Mesodermal cell (in vitro differentiated cells): ENCODE data around the gene PGR.
"Not testable (repeated sequence)": the region's sequence is repeated elsewhere in the genome, so short reads cannot be mapped to it uniquely, and the experiment has no call there.

ENCODE experiments used
- H3K27ac ChIP-seq: 2 replicates; pipeline ENCODE4 v1.7.0; 2013; ENCODE audit warnings: mild to moderate bottlenecking, low read depth, low read length, moderate library complexity; ENCODE audit not compliant: severe bottlenecking
- H3K36me3 ChIP-seq: 2 replicates; pipeline ENCODE4 v1.7.1; 2013; ENCODE audit warnings: mild to moderate bottlenecking, low read length, moderate library complexity; ENCODE audit not compliant: control insufficient read depth, insufficient read depth
- H3K4me1 ChIP-seq: one replicate; pipeline ENCODE4 v1.7.1; 2013; ENCODE audit warnings: mild to moderate bottlenecking, low read length; ENCODE audit not compliant: insufficient read depth, control insufficient read depth, poor library complexity, severe bottlenecking
- H3K4me3 ChIP-seq: 2 replicates; pipeline ENCODE4 v1.7.0; 2013; ENCODE audit warnings: low read length, control low read depth, mild to moderate bottlenecking; ENCODE audit not compliant: insufficient read depth, poor library complexity, severe bottlenecking; ENCODE audit errors: extremely low read depth
- H3K9me3 ChIP-seq: 2 replicates; pipeline ENCODE4 v1.7.1; 2013; ENCODE audit warnings: mild to moderate bottlenecking, low read length, moderate library complexity; ENCODE audit not compliant: control insufficient read depth
- WGBS, 2 experiments: methylation state at CpG; one replicate each; pipeline ENCODE4 v1.1.5; 2013; ENCODE audit warnings: missing lambda C conversion rate in 2 of 2; ENCODE audit not compliant: insufficient coverage in 2 of 2; 5-methylcytosine and 5-hydroxymethylcytosine counted together

PGR gene

GRCh38 chr11:101035872-101036271, 93.7 kb downstream of the PGR start:
- H3K36me3 ChIP-seq = no peaks in the 10 kb centered on the region
- H3K9me3 ChIP-seq = no peaks in the 10 kb centered on the region
- H3K27ac ChIP-seq = no peak overlapping the region
- no CpG with 5 or more reads among the region's 1 CpG for WGBS, 2 experiments
- no peaks in the 10 kb centered on the region for H3K4me1 ChIP-seq
- no peak overlapping the region for H3K4me3 ChIP-seq

- H3K9me3 ChIP-seq = no peaks in the 10 kb centered on the region
- no peaks in the 10 kb centered on the region for H3K4me1 ChIP-seq
- no peaks in the 10 kb centered on the region for H3K36me3 ChIP-seq
- WGBS, 2 experiments = 86 to 98% methylated on average over 4 of the region's 4 CpGs
- H3K27ac ChIP-seq = no peak overlapping the region
- H3K4me3 ChIP-seq = no peak overlapping the region
Measured at GRCh38 chr11:101034076-101034475, 95.5 kb downstream of the PGR start.

DNA sequence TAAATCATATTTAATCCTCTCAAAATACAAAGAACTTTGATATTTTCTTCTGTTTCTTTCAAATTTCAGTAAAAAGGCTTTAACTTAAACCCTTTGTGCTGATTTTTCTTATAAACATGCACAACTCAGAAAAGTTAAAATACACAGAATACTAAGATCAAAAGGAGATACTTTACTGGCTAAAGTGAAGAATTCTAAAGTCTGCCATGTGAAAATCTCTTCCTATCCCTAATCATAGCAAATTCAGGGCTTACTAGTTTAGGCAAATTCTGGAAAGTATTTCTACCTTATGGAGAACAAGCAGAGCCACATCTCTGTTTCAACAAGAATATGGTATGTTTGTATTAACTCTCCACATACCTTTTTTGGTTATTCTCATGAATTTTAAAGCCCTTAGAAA, 96.6 kb downstream of the PGR start:
- no peaks in the 10 kb centered on the region for H3K9me3 ChIP-seq
- H3K27ac ChIP-seq = no peak overlapping the region
- no peak overlapping the region for H3K4me3 ChIP-seq
- no peaks in the 10 kb centered on the region for H3K36me3 ChIP-seq
- no peaks in the 10 kb centered on the region for H3K4me1 ChIP-seq

GRCh38 chr11:101031713-101032112, 97.9 kb downstream of the PGR start:
- Histone ChIP-seq H3K9me3 (no peaks in the 10 kb centered on the region), H3K27ac (no peak overlapping the region), H3K4me3 (no peak overlapping the region), H3K4me1 (no peaks in the 10 kb centered on the region), H3K36me3 (no peaks in the 10 kb centered on the region)
- 80% methylated on average over 1 of the region's 3 CpGs; no CpG with 5 or more reads in 1 of the 2 experiments for WGBS, 2 experiments

DNA sequence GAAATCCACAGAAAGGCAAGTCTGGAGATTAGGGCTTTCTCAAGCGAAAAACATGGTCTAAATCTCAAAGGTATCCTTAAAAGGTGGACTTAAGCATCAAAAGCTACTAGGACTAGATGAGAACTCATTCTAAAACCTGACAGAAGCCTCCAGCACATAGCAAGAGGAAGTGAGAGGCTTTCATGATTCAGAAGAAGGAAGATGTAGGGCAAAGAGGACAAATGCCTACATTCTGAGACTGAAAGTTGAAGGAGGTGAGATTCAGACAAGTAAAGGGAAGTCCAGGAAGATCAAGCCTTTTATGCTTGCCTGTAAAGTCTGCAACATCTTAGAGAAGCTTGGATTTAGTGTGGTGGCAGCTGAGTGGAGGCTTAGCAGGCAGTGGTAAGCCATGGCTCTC, 98.9 kb downstream of the PGR start:
- Histone ChIP-seq H3K9me3 (no peaks in the 10 kb centered on the region), H3K4me1 (no peaks in the 10 kb centered on the region), H3K27ac (no peak overlapping the region), H3K4me3 (no peak overlapping the region), H3K36me3 (no peaks in the 10 kb centered on the region)
- 40 to 100% methylated on average over 1 of the region's 1 CpG for WGBS, 2 experiments

DNA sequence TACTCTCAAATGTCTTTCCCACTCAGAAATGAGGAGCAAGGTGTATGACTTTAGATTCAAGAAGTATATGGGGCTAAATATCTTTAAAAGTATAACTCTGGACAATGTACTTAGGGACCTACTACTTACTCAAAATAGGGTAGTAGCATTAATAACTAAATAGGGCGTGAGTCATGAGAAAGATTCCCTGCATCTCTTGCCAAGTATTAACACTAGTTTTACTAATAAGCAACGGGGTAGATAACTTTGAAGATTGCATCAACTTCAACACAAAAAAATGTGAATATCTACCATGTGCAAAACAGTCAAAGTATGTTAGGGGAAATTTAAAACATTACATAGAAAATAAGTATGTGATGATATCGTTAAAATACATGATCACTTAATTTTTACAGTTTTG, 99.6 kb downstream of the PGR start:
- Histone ChIP-seq H3K4me1 (no peaks in the 10 kb centered on the region), H3K36me3 (no peaks in the 10 kb centered on the region), H3K9me3 (no peaks in the 10 kb centered on the region), H3K4me3 (no peak overlapping the region), H3K27ac (no peak overlapping the region)
- WGBS, 2 experiments = no CpG with 5 or more reads among the region's 3 CpGs

DNA sequence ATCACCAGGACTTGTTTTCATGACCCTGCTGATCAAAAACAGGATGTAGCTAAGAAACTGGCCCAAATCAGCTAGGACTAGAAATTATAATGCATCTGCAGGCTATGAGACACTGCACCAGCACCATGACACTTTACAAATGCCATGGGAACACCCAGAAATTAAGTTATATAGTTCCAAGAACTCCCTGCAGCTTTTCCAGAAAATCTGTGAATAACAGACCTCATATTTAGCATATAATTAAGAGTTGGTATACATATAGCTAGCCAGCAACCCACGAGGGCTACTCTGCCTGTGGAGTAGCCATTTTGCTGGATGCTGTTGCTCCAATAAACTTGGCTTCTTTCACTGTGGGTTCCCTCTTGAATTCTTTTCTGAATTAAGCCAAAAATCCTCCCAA, 101.0 kb downstream of the PGR start:
- H3K9me3 ChIP-seq = no peaks in the 10 kb centered on the region

GRCh38 chr11:101022256-101022655, 107.4 kb downstream of the PGR start:
- Histone ChIP-seq H3K4me1 (no peaks in the 10 kb centered on the region), H3K4me3 (no peak overlapping the region), H3K9me3 (no peaks in the 10 kb centered on the region), H3K36me3 (no peaks in the 10 kb centered on the region), H3K27ac (no peak overlapping the region)

More for the DNA sequence above, 101.0 kb downstream of the PGR start:
- no peak overlapping the region for H3K27ac ChIP-seq
- 57% methylated on average over 1 of the region's 1 CpG; no CpG with 5 or more reads in 1 of the 2 experiments for WGBS, 2 experiments
- H3K4me1 ChIP-seq = no peaks in the 10 kb centered on the region
- no peaks in the 10 kb centered on the region for H3K36me3 ChIP-seq
- no peak overlapping the region for H3K4me3 ChIP-seq

DNA sequence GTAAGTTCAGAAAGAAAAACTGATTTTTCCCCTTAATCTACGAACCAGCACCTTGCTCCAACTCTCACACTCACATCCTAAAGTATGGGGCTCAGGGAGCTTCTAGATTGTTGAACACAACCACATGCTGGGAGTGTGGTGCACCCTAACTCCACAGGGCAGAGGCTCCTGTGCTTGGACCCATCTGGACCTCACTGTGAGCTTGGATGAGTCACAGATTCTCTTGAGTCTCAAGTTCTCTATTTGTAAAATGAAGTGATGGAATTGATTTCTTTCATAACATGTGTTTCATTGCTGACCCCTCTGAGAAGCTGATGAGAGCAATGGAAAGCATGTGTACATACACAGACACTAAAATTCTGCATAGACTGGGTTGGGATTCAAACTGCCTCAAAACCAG, 109.7 kb downstream of the PGR start:
- Histone ChIP-seq H3K4me3 (no peak overlapping the region), H3K36me3 (no peaks in the 10 kb centered on the region), H3K4me1 (no peaks in the 10 kb centered on the region), H3K9me3 (no peaks in the 10 kb centered on the region), H3K27ac (no peak overlapping the region)
- 89 to 100% methylated on average over 1 of the region's 1 CpG for WGBS, 2 experiments

DNA sequence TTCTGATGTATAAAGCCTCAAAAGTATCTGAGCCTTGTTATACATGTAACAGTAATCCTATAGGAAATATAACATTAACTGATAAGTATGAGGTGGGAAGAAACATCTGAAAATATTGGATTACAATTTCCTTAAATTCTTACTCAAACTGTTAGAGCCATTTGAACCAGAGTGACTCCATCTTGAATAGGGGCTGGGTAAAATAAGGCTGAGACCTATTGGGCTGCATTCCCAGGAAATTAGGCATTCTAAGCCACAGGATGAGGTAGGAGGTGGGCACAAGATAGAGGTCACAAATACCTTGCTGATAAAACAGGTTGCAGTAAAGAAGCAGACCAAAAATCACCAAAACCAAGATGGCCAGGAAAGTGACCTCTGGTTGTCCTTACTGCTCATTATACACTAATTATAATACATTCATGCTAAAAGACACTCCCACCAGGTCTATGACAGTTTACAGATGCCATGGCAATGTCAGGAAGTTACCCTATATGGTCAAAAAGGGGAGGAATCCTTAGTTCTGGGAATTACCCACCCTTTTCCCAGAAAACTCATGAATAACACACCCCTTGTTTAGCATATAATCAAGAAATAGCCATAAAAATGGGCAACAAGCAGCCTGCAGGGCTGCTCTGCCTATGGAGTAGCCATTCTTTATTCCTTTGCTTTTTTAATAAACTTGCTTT, 114.9 kb downstream of the PGR start:
- no peak overlapping the region for H3K4me3 ChIP-seq
- H3K9me3 ChIP-seq = no peaks in the 10 kb centered on the region
- H3K27ac ChIP-seq = no peak overlapping the region
- H3K36me3 ChIP-seq = no peaks in the 10 kb centered on the region
- peaks cover 10% of the 10 kb centered on the region for H3K4me1 ChIP-seq

GRCh38 chr11:101013702-101014101, 115.9 kb downstream of the PGR start:
- not testable (repeated sequence) for H3K36me3 ChIP-seq, H3K4me3 ChIP-seq, H3K27ac ChIP-seq, H3K9me3 ChIP-seq, H3K4me1 ChIP-seq
